Peyer's patch (tissue), 4 donors: Measurements from ENCODE around the gene SELENOK.

Source experiments
- POLR2A ChIP-seq, 2 donors: fragments of 450-650 bp; IDR thresholded peaks; one replicate each; pipeline ENCODE4 v1.5.1; 2017; ENCODE audit warnings: antibody characterized with exemption in 2 of 2, mild to moderate bottlenecking in 2 of 2, moderate library complexity in 2 of 2
- TF ChIP-seq, protein P1 (sequence below), 6 experiments: fragments of 450-650 bp in 4 of 6; fragments of 200-600 bp in 2 of 6; sonication (generic) in 1 of 6; IDR thresholded peaks; one replicate each; pipeline ENCODE4 v1.5.1; 2017 to 2019; ENCODE audit warnings: antibody characterized with exemption in 6 of 6, mild to moderate bottlenecking in 3 of 6, moderate library complexity in 1 of 6

DNA sequence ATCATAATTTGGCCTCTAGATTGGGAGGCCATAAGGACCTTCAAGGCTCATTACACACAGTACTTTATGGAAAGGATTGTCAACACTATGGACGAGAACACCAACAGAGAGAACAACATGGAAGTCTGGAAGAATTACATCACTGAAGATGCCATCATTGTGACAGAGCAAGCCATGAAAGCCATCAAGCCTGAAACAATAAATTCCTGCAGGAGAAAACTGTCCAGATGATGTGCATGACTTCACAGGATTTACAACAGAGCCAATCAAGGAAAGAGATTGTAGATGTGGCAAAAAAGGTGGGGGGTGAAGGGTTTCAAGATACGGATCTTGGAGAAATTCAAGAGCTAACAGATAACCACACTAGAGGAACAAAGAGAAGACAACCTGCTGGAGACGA lies 29.4 kb downstream of the SELENOK start:
- TF ChIP-seq POLR2A (IDR thresholded peaks at IDR 0.05): no peak
- TF ChIP-seq, protein P1, sequence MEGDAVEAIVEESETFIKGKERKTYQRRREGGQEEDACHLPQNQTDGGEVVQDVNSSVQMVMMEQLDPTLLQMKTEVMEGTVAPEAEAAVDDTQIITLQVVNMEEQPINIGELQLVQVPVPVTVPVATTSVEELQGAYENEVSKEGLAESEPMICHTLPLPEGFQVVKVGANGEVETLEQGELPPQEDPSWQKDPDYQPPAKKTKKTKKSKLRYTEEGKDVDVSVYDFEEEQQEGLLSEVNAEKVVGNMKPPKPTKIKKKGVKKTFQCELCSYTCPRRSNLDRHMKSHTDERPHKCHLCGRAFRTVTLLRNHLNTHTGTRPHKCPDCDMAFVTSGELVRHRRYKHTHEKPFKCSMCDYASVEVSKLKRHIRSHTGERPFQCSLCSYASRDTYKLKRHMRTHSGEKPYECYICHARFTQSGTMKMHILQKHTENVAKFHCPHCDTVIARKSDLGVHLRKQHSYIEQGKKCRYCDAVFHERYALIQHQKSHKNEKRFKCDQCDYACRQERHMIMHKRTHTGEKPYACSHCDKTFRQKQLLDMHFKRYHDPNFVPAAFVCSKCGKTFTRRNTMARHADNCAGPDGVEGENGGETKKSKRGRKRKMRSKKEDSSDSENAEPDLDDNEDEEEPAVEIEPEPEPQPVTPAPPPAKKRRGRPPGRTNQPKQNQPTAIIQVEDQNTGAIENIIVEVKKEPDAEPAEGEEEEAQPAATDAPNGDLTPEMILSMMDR (IDR thresholded peaks at IDR 0.05): no peak
